Measurements from ENCODE around the gene MATN4.

MATN4 gene

GRCh38 chr20:45337367-45338120 lies 29.4 kb upstream of the MATN4 start:
- Mint-ChIP-seq H3K4me3 (no peak overlapping the region), H3K27me3 (no peaks in the 10 kb centered on the region), H3K36me3 (ENCODE audit: insufficient read depth) (peaks cover 3% of the 10 kb centered on the region), H3K27ac (peak overlapping the region; percentile 3 to 41), H3K9me3 (no peaks in the 10 kb centered on the region), H3K4me1 (ENCODE audit: low read depth in 2 of 2) (no peaks in the 10 kb centered on the region)
- DNase-seq (no peak), ATAC-seq (replicated peaks) (no peak)

- no peak for DNase-seq
- Mint-ChIP-seq H3K4me3 (no peak overlapping the region), H3K36me3 (ENCODE audit: insufficient read depth) (peaks cover 3% of the 10 kb centered on the region), H3K27me3 (no peaks in the 10 kb centered on the region), H3K27ac (peak overlapping the region; percentile 3 to 41), H3K9me3 (no peaks in the 10 kb centered on the region), H3K4me1 (ENCODE audit: low read depth in 2 of 2) (no peaks in the 10 kb centered on the region)
- no peak for ATAC-seq (replicated peaks)
Observed at GRCh38 chr20:45336530-45337366, 28.6 kb upstream of the MATN4 start.

- no peak for ATAC-seq (replicated peaks)
- no peak for DNase-seq
- Mint-ChIP-seq H3K27me3 (no peaks in the 10 kb centered on the region), H3K27ac (no peak overlapping the region), H3K4me3 (no peak overlapping the region), H3K36me3 (ENCODE audit: insufficient read depth) (peaks cover 7% of the 10 kb centered on the region), H3K4me1 (ENCODE audit: low read depth in 2 of 2) (no peaks in the 10 kb centered on the region), H3K9me3 (no peaks in the 10 kb centered on the region)
Observed at GRCh38 chr20:45330476-45330875, 22.4 kb upstream of the MATN4 start.

- H3K4me1 Mint-ChIP-seq (ENCODE audit: low read depth in 2 of 2), result no peaks in the 10 kb centered on the region
- no peaks in the 10 kb centered on the region for H3K27me3 Mint-ChIP-seq
- no peak overlapping the region for H3K4me3 Mint-ChIP-seq
- no peaks in the 10 kb centered on the region for H3K9me3 Mint-ChIP-seq
- H3K36me3 Mint-ChIP-seq (ENCODE audit: insufficient read depth), result peaks cover 7% of the 10 kb centered on the region
- no peak for DNase-seq
- no peak overlapping the region for H3K27ac Mint-ChIP-seq
- no peak for ATAC-seq (replicated peaks)
Observed at GRCh38 chr20:45329497-45330319, 21.6 kb upstream of the MATN4 start.

- ATAC-seq (replicated peaks), result no peak
- H3K27me3 Mint-ChIP-seq, result no peaks in the 10 kb centered on the region
- no peaks in the 10 kb centered on the region for H3K9me3 Mint-ChIP-seq
- no peak overlapping the region for H3K27ac Mint-ChIP-seq
- no peak for DNase-seq
- no peak overlapping the region for H3K4me3 Mint-ChIP-seq
- peaks cover 4% of the 10 kb centered on the region for H3K36me3 Mint-ChIP-seq (ENCODE audit: insufficient read depth)
- no peaks in the 10 kb centered on the region for H3K4me1 Mint-ChIP-seq (ENCODE audit: low read depth in 2 of 2)
Observed at GRCh38 chr20:45328451-45328850, 20.4 kb upstream of the MATN4 start.

GRCh38 chr20:45325371-45325770 lies 17.3 kb upstream of the MATN4 start:
- Mint-ChIP-seq H3K27me3 (no peaks in the 10 kb centered on the region), H3K9me3 (no peaks in the 10 kb centered on the region), H3K4me3 (no peak overlapping the region), H3K27ac (no peak overlapping the region), H3K4me1 (ENCODE audit: low read depth in 2 of 2) (peaks cover 7 to 12% of the 10 kb centered on the region in 2 donors), H3K36me3 (ENCODE audit: insufficient read depth) (peaks cover 7% of the 10 kb centered on the region)
- DNase-seq (no peak), ATAC-seq (replicated peaks) (no peak)

GRCh38 chr20:45323731-45324130 lies 15.6 kb upstream of the MATN4 start:
- Mint-ChIP-seq H3K27ac (no peak overlapping the region), H3K36me3 (ENCODE audit: insufficient read depth) (peaks cover 12% of the 10 kb centered on the region)
- no peak for ATAC-seq (replicated peaks)

GRCh38 chr20:45322952-45323383 lies 14.9 kb upstream of the MATN4 start:
- H3K27me3 Mint-ChIP-seq, result no peaks in the 10 kb centered on the region
- DNase-seq (no peak), ATAC-seq (replicated peaks) (no peak)
- H3K36me3 Mint-ChIP-seq (ENCODE audit: insufficient read depth), result peaks cover 12% of the 10 kb centered on the region
- H3K27ac Mint-ChIP-seq, result no peak overlapping the region
- no peak overlapping the region for H3K4me3 Mint-ChIP-seq
- no peaks in the 10 kb centered on the region for H3K9me3 Mint-ChIP-seq
- peaks cover 12 to 20% of the 10 kb centered on the region in 2 donors for H3K4me1 Mint-ChIP-seq (ENCODE audit: low read depth in 2 of 2)

More at GRCh38 chr20:45323731-45324130, 15.6 kb upstream of the MATN4 start:
- no peaks in the 10 kb centered on the region for H3K27me3 Mint-ChIP-seq
- DNase-seq, result no peak
- H3K4me1 Mint-ChIP-seq (ENCODE audit: low read depth in 2 of 2), result peaks cover 12 to 20% of the 10 kb centered on the region in 2 donors
- no peak overlapping the region for H3K4me3 Mint-ChIP-seq
- no peaks in the 10 kb centered on the region for H3K9me3 Mint-ChIP-seq

GRCh38 chr20:45320948-45321595 lies 13.0 kb upstream of the MATN4 start:
- Mint-ChIP-seq H3K36me3 (ENCODE audit: insufficient read depth) (peaks cover 9% of the 10 kb centered on the region), H3K27ac (peak overlapping the region; percentile 64 to 68), H3K9me3 (no peaks in the 10 kb centered on the region), H3K4me3 (peak overlapping the region; percentile 37 to 60), H3K27me3 (peaks cover 0 to 16% of the 10 kb centered on the region in 2 donors), H3K4me1 (ENCODE audit: low read depth in 2 of 2) (peaks cover 12 to 20% of the 10 kb centered on the region in 2 donors)
- ATAC-seq (replicated peaks) (peak; percentile 90), DNase-seq (no peak)

GRCh38 chr20:45318948-45319347 lies 10.8 kb upstream of the MATN4 start:
- DNase-seq, result no peak
- H3K9me3 Mint-ChIP-seq, result no peaks in the 10 kb centered on the region
- no peak overlapping the region for H3K4me3 Mint-ChIP-seq
- peaks cover 17 to 33% of the 10 kb centered on the region in 2 donors for H3K27me3 Mint-ChIP-seq
- peaks cover 12 to 20% of the 10 kb centered on the region in 2 donors for H3K4me1 Mint-ChIP-seq (ENCODE audit: low read depth in 2 of 2)
- peaks cover 9% of the 10 kb centered on the region for H3K36me3 Mint-ChIP-seq (ENCODE audit: insufficient read depth)
- H3K27ac Mint-ChIP-seq, result no peak overlapping the region
- ATAC-seq (replicated peaks), result no peak

GRCh38 chr20:45318386-45318939 lies 10.4 kb upstream of the MATN4 start:
- DNase-seq, result no peak
- Mint-ChIP-seq H3K27ac (no peak overlapping the region), H3K27me3 (peaks cover 22 to 38% of the 10 kb centered on the region in 2 donors), H3K36me3 (ENCODE audit: insufficient read depth) (peaks cover 9% of the 10 kb centered on the region), H3K4me1 (ENCODE audit: low read depth in 2 of 2) (peaks cover 12 to 20% of the 10 kb centered on the region in 2 donors), H3K9me3 (no peaks in the 10 kb centered on the region), H3K4me3 (no peak overlapping the region)
- ATAC-seq (replicated peaks), result no peak

GRCh38 chr20:45317826-45318225 lies 9.7 kb upstream of the MATN4 start:
- Mint-ChIP-seq H3K4me3 (no peak overlapping the region), H3K36me3 (ENCODE audit: insufficient read depth) (peaks cover 9% of the 10 kb centered on the region), H3K9me3 (no peaks in the 10 kb centered on the region), H3K4me1 (ENCODE audit: low read depth in 2 of 2) (peaks cover 12 to 20% of the 10 kb centered on the region in 2 donors), H3K27ac (no peak overlapping the region), H3K27me3 (peaks cover 25 to 44% of the 10 kb centered on the region in 2 donors)
- ATAC-seq (replicated peaks), result no peak
- DNase-seq, result no peak

Data from effector memory CD8-positive, alpha-beta T cell (primary cell).